GM18517 (cell line): ENCODE data around the gene GBA2.

ENCODE experiments used
- ATAC-seq: cut with Tn5 transposase; IDR thresholded peaks from one replicate; pipeline ENCODE4 v1.9.1; 2021; ENCODE audit warnings: mild to moderate bottlenecking, moderate library complexity; ENCODE audit not compliant: unreplicated experiment

Gene GBA2

DNA sequence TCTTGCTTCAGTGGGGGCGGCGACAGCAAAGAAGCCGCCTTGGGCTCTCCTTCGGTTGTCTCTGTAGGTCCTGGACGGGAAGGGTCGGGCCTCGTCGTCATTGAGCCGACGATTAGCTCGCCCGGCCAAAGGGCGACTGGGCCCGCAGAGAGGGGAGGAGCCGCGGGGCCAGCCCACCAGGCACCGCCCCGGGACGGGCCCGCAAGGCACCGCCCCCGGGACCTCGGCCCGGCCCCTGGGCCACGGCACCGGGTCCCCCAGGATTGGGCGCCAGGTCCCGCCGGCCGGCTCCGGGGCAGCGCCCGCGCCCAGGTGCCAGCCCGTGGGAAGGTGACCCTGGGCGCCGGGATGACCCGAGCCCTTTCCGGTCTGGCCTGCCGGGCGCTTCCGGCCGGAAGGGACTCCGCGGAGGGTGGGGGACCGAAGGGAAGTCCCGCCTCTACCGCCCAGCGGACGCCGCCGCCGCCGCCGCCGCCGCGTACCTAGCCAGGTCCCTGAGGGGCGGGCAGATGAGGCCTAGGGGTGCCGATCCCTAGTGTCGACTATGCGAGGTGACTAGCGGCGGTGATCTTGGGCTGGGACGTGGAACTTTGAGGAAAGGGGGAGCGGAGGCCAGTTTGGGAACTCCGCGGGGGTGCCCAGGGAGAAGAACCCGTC, at the start of gene GBA2, which contains the start of gene RGP1:
Gene GBA2, minus strand, starts transcription at position 371 of the 657 bp plus-strand sequence. CDS start 524 bp downstream, outside the sequence.
Gene RGP1, plus strand, starts transcription at position 430 of the 657 bp plus-strand sequence. CDS start 469 bp downstream, outside the sequence.
- peak; percentile 62 for ATAC-seq

GRCh38 chr9:35797311-35798109, 48.5 kb upstream of the GBA2 start:
- no peak for ATAC-seq

DNA sequence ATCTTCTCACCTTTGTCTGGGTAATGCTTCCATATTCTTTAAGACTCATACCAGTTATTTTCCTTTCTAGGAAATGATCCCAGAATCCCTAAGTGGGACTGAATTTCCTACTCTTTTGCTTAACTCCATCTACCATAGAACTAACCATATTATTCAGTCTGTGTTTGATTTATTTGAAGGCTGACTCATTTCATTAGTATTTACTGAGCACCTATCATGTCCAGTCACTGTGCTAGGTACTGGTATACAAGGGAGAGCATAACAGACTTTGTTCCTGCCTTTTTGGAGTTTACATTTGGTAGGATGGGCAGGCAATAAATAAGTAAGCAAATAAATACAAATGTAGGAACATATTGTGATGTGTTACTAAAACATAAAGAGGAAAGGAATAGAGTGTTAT, 46.7 kb upstream of the GBA2 start:
- no peak for ATAC-seq

DNA sequence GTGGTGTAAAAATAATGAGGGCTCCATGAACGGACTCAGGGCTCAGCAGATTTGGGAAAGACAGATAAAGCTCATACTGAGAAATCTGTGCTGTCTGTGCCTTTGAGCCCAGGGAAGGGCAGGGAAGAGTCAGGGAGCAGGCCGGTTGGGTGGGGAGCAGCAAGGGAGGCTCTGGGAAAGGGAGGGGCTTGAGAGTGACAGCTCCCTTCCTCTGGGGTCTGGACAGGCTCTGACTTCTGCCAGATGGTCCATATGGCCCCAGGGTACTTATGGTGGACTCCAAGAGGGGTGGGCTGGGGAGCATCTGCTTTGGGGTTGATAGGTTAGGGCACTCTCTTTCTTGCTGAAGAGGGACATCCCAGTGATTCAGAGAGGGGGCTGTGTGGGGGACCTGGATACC, 44.4 kb upstream of the GBA2 start:
- no peak for ATAC-seq

DNA sequence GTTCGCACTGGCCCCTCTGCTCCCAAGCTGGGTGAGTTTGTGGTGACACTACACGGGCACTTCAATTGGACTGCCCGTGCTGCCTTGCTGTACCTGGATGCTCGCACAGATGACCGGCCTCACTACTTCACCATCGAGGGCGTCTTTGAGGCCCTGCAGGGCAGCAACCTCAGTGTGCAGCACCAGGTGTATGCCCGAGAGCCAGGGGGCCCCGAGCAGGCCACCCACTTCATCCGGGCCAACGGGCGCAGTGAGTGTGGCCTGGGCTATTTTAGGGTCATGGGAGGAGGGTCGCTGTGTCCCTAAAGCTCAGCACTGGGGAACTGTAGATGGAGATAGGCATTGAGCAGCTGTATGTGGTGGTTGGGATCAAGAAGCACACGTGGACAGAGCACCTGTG, 43.8 kb upstream of the GBA2 start:
- no peak for ATAC-seq

DNA sequence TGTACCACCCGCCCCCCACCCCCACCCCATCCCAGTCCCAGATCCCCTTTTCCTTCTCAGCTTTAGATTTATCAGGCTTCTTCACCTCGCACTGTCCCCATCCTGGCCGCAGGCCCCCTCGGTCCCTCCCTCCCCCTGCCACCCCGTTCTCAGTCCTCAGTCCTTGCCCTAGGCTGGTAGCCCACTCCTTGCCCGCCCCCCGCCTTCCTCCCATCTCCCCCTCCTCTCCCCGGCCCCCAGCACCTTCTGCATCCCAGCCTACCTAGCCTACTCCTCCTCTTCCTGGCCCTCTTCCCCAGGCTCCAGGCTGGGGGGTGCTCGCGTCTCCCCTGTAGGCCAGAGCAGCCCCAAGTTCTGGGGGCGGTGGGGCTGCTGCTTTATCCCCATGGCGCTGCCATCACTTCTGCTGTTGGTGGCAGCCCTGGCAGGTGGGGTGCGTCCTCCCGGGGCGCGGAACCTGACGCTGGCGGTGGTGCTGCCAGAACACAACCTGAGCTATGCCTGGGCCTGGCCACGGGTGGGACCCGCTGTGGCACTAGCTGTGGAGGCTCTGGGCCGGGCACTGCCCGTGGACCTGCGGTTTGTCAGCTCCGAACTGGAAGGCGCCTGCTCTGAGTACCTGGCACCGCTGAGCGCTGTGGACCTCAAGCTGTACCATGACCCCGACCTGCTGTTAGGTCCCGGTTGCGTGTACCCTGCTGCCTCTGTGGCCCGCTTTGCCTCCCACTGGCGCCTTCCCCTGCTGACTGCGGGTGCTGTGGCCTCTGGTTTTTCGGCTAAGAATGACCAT, 43.2 kb upstream of the GBA2 start:
- no peak for ATAC-seq

GRCh38 chr9:35791297-35791921, 42.4 kb upstream of the GBA2 start, which contains the start of gene NPR2:
Gene NPR2, plus strand, starts transcription at chr9:35791591. Its CDS starts 818 bp downstream, at chr9:35792409.
- ATAC-seq: no peak

DNA sequence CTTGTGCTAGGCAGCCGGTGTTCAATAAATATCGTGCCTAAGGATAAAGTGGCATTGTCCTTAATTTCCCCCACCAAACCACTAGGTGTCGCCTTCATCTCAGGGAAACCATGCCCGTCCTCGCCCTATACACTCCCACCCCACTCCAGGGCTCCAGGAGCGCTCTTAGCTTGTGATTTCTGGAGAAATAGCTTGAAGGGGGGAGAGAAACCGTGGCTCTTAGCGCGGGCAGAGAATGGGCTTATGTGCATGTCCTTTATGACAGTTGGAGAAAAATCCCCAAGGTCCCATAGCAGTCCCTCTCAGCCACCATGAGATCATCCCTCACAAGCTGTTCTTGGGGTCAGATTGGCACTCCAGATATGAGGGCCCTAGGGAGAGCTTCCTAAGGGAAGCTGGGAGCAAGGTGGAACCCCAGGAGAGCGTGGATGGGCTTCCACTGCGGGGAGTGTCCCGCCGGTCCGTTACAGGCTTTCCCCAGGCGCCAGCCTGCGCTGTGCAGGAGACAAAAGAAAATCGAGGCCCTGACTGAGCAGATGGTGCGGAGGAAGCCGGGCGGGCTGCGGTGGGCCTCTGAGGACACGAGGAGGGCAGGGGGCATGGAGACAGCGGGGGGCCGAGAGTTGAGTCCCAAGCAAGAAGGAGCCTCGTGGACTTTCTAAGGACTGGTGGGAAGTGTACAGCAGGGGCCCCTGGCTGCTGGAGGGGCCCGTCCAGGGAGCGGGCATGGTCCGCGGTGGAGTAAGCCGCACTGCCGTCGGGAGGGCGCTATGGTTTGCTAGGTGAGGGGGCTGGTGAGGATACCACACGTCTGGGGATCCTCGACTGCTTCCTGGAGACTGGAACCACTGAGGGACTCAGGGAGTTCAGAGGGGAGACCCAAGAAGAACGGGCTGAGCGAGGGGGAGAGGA, 41.6 kb upstream of the GBA2 start:
- ATAC-seq: no peak

GRCh38 chr9:35790025-35790384, 41.0 kb upstream of the GBA2 start:
- no peak for ATAC-seq

DNA sequence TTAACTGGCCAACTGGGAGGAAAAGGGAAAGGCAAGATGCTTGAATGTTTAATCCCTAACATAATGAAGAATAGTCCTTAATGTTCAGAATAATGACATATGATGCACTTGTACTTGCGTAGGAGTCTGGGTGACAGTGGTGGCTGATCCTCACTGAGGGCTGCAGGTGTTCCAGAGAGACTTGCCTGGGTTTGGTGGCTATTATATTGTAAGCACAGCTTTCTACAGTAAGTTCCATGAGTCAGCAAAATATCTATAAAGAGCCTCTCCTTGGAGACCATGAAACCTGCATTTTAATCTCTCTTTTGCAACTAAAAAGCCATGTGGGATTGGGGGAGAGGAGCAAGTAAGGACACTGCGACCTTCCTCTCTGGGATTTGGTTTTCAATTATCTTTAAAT, 40.5 kb upstream of the GBA2 start:
- ATAC-seq: no peak

- no peak for ATAC-seq
Measured at GRCh38 chr9:35783418-35783817, 34.4 kb upstream of the GBA2 start.

DNA sequence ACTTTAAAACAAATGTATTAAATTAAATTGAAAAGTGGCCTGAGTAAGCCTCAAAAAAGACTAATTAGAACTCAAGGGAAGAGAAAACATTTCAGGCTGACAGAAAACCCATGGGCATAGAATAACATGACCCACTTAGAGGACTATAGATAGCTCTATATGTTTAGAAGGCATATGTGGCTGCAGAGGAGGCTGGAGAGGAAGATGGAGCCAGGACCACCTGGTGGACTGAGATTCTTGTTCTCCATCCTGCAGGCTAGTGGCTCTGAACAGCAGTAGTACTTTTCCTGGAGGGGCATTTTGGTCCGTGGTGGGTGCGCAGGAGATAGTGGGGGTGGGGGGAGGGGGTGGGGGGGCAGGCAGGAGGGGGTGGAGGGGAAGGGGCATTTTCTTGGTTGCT, 32.0 kb upstream of the GBA2 start:
- ATAC-seq: no peak

- no peak for ATAC-seq
Measured at GRCh38 chr9:35778496-35778895, 29.5 kb upstream of the GBA2 start.

GRCh38 chr9:35776018-35776417, 27.0 kb upstream of the GBA2 start:
- ATAC-seq: peak; percentile 49

GRCh38 chr9:35774907-35775635, 26.0 kb upstream of the GBA2 start:
- ATAC-seq: no peak

DNA sequence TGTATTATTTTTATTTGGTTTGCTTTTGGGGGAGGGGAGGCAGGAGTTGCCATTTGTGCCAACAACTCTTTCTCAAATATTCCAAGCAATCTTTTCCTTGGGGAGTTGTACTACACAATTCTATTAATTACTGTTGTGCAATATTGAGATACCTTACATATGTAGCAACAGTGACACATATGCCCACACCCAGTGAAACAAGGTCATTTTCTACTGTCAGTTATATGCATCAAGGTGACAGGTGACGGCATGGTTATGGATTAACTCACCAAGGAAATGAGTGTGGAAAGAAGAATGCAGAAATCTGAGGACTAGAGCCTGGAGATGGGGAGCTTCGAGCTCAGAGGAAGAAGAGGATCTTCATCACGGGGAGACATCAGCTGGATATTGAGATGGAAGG, 22.9 kb upstream of the GBA2 start:
- ATAC-seq: no peak

- ATAC-seq: no peak
Measured at GRCh38 chr9:35771534-35771933, 22.5 kb upstream of the GBA2 start.

DNA sequence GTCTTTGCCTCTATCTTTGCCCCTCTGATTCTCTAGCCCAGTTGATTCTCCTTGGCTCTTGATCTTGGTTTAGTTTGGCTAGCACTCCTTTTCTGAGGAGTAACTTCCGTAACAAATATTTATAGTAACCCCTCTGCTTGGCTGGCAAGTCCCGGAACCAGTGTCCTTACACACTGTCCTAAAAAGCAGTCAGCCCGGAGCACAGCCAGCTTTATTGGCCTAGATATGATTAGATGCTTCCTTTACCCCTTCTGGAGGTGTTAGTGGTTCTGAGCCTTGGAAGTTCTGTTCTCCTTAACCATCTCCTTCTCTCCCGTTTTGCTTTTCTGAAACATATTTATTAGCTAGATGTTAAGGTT, 22.0 kb upstream of the GBA2 start:
- no peak for ATAC-seq

- ATAC-seq: no peak
Measured at GRCh38 chr9:35769763-35770162, 20.7 kb upstream of the GBA2 start.
